Measurements from ENCODE around the gene EPHA3.

Gene EPHA3

DNA sequence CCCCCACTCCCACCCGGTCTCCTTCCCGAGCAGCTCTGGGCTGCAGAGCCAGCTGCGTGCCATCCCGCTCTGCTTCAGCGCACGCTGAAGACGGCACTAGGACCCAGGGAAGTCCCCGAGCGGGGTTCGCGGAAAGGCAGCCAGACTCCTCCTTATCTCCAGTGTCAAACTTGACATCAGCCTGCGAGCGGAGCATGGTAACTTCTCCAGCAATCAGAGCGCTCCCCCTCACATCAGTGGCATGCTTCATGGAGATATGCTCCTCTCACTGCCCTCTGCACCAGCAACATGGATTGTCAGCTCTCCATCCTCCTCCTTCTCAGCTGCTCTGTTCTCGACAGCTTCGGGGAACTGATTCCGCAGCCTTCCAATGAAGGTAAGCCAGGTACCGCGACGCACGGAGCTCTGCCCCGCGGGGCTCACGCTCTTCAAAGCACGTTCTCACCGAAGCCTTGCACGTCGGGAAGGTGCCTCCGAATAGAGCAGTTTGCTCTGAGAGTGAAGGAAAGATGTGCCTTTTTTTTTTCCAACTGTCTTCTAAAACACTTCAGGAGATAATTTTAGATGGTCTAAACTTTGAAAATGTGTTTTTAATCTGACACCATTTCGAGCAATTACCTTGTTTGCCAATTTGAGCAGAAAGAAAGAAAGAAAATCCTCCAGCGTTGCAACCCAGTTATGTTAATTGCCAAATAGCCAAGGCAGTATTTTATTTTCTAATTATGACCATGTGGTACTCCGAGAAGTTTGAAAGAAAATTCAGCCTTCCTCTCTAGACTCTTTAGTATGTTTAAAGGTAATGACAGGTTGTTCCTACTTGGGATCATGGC is at the start of gene EPHA3:
Gene EPHA3, plus strand, starts transcription at position 161 of the 830 bp plus-strand sequence. Its CDS starts 128 bp downstream, at position 289.
- no peak for FAIRE-seq

DNA sequence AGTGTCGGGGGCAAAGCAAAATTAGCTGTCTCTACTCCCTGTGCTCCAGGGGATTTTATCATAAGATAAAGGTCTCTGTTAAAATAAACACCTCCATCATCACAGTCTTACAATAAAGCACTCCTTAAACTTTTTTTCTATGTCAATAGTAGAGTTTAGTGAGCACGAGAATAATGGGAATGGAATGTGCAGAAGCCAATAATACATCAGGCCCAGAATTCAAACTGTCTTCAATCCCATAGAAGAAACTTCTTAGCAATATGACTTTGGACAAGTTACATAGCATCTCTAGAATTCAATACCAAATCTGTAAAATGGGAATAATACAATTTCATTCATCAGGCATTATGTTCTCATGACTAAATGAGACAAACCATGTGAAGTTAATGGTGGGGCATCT is 49.0 kb upstream of the EPHA3 start:
- no peak for FAIRE-seq

DNA sequence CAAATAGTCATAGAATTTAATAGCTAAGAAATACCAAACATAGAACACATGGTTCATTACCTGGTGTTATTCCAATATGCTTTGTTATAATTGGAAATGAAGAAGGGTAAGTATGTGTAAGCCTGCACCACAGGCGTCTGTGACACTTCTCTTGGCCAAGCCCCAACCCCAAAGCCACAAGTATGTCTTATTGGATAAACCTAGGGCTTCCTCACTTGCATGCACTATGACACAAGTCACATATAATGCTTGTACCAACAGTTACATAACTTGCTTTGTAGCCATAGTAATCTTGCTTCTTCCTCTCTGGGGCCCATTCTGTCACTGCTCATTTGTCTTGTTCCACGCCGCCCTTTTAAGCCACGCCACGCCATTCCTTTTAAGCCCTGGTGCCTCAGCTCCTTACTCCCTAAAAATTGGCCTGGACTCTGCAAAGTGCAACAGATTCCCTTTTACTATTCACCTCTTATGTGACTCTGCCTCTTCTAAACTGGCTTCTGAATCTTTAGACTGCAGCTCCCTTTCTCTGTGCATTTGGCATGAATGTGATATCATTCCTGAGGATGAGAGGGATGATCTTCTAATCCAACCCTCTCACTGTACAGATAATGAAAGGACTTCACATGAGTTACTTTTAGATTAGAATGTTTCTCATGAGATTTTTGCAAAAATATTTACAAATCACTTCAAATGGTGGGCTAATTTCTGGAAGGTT is 48.1 kb upstream of the EPHA3 start:
- FAIRE-seq, result no peak

DNA sequence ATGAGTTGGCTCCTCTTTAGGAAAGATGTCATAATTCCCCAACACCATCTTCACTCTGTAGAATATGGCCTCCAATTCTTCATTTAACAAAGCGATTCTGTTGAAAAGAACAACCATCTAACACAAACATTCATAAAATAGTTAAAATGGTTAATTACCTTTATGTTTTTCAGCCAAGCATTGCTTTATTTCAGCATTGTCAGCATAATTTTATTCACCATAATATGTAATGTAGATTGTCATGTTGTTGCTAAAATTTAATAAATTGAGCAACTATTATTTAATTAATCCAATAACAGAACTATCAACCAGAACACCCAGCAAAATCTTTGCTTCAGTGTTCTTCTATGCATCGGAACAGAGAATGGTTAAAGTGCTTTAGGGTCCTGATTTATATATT is 46.2 kb upstream of the EPHA3 start:
- no peak for FAIRE-seq

DNA sequence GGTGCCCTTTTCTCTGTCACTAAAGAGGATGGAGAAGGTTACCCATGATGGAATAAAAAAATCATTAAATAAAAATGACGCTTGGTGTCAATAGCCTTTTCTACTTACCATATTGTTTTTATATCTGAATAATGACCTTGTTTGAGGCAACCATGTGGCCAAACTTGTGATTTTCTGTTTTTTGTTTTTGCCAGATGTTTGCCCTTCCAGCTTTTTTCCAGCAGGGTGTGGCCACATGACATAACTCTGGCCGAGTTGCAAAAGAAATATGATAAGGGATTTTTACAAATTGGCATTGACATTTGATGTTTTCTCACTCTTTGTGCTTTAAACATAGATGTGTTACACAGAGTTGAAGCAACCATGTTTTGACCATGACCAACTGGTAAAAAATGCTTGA is 39.7 kb upstream of the EPHA3 start:
- FAIRE-seq, result no peak

DNA sequence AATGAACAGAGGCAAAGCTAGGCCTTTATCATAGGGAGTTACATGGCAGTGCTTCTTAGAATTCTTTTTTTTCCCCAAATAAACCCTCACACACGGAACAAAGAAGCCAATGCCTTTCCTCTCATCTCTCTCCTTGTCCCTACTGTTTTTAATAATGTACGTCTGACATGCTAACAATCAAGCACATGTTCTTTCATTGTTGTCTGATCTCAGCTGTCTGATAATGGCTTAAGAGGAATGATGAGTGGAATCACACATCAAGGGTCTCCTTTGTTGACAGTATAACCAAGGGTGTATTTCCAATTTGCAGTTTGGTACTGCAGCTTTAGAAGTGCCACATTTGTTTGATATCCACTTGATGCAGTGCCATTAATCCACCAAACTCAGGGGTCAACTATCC is 34.8 kb upstream of the EPHA3 start:
- no peak for FAIRE-seq

DNA sequence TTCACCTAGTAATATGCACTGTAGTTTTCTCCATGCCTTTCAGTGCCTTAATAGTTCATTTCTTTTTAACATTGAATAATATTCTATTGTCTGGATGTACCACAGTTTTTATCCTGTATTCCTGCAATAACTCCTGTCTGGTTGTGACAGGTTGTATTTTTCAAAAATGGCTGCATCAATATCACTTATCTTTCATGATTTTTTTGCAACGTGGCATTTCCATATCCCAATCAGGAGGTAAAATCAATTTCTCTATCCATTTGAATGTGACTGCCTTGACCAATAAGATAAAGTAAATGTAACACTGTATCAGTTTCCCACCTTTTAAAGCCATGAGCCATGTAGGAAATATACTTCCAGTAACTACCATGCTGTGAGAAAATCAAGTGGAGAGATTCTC is 27.5 kb upstream of the EPHA3 start:
- FAIRE-seq, result no peak

DNA sequence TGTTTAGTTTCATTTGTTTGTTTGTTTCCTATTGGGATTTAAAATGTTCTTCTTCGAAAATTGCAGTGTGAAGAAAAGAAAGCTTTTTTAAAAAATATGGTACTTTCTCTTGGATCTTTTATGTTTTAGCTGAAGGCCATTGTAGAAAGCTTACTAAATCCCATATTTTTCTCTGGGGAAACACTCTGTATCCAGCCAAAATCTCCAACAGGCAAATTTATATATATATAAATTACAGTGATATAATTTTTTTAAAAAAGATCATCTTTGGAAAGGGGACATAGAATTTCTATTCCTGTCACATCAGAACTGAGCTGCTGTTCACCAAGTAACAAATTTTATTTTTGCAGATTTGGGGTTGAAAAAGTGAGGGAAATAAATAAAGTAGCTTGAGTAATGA is 19.6 kb upstream of the EPHA3 start:
- no peak for FAIRE-seq

DNA sequence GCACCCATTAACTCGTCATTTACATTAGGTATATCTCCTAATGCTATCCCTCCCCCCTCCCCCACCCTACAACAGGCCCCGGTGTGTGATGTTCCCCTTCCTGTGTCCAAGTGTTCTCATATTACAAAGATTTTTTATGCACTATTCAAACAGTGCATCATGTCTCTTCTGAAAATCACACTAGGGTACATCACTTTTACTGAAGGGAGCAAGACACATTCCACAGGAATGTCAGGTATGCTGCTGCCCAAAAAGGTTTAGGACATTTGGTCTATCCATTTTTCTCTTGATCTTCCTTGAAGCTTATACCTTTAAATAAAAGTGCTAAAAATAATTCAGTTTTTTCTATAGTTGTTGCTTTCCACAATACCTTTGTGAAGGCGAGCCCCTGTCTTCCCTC is 9.2 kb upstream of the EPHA3 start:
- no peak for FAIRE-seq

DNA sequence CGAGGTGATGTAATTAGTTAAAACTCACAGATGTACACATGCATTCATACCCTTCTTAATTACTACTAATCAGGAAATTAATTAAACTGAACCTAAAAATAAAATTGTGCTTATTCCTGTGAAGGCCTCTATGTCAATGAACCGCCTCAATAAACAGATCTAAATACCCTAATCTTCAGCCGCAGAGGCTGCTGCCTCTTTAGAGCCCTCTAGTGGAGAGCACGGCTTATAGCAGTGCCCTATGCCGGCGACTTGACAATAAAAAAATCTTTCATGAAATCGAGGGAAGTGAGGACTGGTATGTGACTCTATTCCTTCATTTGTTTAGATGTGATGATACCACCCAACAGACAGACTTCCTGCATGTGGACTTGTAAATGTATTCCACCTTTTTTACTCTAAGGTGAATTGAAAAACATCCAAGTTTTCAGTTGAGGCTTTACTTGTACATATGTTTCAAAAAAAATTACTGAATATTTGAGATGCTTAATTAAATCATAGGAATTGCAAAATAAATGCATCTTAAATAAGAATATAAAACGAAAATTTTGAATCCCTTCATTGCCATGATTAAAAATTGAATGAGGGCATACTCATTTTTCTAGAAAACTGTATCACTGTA is 8.3 kb upstream of the EPHA3 start:
- no peak for FAIRE-seq

DNA sequence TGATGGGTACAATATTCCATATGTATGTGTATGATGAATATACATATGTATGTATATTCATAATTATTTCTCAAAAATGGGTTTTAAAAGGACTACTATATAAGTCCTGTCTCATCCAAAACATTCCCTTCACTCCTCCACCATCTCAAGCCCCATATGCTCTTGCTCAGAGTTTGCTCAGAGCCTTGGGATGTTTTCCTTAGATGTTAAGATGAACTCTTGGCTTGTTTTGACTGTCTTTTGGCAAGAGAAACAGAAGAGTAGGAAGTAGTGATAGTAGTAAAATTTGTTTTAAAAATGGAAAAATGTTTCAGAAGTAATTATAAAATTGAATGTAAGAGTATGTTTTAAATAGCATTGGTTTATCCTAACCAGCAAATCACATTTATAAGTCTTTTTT is 6.2 kb upstream of the EPHA3 start:
- no peak for FAIRE-seq

DNA sequence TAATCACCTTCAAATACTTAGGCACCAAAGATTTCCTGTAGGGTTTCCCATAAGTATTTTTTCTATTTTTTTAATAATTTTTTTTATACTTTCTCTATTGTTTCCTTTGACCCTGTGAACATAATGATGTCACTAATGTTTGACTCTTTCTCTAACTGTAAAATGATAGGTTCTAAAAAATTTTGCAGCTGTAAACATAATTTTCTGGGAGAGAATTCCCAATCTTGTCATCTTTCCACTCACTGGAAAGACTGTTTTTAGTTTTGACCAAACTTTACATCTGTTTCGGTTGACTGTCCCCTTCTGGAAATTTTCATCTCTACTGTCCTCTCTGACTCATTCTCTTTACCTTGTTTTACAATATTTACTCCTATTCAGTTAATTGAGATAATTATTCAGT is 5.5 kb upstream of the EPHA3 start:
- FAIRE-seq, result no peak

DNA sequence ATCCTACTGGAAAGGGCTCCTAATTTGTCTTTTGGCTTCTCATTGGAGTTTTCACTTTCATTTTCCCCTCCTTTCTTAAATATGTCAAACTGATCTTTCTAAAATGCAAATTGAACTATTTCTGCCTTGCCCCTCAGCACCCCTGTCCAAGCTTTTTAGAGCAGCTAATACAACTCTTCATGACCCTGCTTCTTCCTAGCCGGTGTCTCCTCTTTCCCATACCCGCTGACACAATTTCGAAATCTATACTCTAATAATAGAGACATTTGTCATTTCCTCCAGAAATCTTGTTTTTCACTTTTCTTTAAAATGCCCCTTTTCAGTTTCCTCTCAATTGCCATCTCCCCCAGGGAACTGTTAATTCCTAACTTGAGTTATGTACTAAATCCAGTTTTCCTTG is 2.9 kb upstream of the EPHA3 start:
- FAIRE-seq, result no peak

DNA sequence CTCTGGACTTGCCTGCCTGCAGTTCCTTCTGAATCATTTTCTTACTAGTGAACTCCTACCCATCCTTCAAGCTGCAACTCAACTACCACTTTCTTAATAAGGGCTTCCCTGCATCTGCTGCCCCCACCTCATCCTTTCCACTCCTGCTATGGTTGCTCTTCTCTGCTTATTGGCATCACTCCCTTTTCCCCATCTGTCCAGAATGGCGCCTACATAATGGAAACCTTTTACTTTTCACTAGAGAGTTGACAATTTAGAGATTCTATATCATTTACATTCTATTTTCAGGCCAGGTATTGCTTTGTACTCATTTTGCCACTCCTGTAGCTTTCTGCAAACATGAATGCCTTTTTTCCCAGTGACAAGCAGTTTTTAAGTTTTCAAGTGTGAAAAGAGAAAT is 1.9 kb upstream of the EPHA3 start:
- no peak for FAIRE-seq

DNA sequence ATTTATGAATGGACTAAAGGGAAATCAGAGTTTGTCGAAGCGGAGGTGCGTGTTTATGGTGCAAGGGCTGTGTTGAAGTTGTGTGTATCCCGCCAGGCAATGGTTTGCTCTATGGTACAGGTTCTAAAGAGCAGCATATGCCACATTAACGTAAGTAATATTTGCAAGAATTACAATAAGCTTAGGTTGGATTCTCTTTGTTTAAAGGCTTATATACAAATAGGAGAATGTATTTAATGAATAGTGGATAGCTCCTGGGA is 800 bp downstream of the EPHA3 start:
- FAIRE-seq, result no peak

DNA sequence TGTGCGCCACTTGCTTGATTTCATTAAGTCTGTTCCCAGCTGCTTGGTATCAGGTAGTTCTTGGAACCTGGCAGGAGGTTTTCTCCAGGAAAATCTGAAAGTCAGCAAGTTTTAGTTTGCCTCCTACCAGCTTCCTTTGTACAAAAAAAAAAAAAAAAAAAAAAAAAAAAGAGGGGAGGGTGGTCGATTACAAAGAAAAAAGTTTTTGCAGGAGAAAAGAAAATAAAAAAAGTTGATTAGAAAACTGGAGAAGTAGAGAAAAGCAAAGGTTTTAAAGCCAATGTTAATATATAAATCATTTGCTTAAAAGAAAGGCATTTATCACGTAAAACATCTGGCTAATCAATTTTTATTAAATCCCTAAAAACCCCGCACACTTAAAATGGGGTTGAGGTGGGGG is 5.9 kb downstream of the EPHA3 start:
- no peak for FAIRE-seq

DNA sequence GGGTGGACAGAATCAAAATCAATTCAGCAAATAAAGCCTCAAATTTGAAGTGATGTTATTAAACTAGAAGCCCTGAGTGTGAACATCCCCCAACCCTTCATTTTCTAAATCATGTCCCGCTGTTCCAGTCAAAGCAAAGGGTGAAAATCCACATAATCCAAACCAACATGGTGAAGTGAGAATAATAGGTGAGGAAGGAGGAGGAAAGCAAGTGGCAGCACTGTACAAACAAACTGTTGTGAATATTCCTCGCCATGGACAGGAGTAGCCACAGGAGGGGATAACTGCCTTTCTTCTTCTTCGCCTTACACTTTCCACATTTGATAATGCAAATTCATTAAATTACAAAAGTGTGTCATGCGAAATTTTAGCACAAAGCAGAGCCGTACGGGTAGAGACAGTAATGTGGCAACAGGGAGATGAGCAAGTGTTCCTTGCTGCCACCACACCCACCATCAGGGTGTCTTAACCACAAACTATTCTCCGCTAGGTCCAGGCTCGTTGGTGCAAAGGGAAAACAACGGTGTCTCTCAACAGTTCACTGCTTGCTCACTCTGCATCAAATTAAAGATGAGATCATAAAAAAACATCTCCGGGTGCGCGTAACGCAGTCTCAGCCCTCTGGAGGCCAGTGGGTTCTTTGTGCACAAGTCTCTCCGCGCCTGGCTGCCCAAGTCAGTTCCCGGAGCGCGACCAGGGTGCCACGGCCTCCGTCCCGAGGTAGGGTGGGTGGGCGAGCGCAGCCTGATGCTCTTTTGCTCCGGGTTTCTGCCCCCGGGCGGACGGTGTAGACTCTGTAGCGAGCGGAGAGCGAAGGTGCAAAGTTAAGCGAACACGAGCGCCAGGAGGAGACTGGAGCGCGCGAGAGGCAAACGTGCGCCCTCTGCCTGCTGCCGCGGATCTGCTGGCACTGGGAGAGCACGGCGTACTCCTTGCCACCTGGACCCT is 6.7 kb downstream of the EPHA3 start:
- no peak for FAIRE-seq

DNA sequence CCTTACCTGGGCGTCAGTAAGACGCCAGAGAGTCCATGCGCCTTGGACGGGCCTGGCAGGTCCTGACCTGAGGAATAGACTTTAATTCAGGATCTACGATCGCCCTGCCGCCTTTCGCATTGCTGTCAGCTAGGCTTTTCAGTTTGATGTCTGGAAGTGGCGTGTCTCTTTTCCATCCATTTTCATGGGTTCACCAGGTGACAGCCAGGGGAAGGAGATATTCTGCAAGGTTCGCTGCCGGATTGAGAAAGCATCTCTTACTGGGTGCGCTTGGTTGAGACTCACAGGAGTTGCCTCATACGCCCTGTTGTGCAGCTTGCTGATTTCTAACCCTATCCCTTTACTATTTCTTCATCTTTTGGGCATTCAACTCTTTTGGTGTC is 7.4 kb downstream of the EPHA3 start:
- no peak for FAIRE-seq

DNA sequence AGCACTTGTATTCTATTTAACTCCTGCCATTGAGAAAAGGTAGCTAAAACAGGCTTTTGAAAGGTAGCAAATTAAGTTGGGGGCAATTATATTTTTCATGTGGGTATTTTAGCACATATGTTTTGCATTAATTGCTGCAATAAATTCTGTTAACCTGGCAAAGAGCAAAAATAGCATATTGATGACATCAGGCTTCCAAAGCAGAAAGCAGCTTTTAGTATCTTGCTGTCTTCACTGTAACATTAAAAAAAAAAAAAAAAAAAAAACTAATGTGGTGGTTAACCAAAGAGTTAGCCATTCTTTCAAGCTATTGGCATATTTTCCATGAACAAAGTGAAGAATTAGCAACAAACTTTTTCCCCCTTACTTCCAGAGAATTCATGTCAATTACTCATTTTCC is 9.1 kb downstream of the EPHA3 start:
- no peak for FAIRE-seq

DNA sequence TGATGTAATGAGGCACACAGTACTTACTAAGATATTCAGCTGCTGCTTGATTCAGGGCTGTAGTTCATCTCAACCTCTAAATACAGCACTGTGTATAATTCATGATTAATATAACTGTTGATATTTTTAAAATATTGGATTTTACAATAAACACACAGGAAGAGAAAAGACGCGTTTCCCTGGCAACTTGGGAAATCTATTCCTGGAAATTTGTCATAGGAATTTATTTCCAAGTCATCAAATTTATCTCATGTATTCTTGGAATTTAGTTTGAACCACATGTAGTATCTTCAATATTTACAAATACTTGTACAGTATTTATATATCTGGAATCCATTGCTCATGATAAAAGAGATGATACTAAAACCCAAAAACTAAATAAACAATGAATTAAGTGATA is 30.6 kb downstream of the EPHA3 start:
- no peak for FAIRE-seq

DNA sequence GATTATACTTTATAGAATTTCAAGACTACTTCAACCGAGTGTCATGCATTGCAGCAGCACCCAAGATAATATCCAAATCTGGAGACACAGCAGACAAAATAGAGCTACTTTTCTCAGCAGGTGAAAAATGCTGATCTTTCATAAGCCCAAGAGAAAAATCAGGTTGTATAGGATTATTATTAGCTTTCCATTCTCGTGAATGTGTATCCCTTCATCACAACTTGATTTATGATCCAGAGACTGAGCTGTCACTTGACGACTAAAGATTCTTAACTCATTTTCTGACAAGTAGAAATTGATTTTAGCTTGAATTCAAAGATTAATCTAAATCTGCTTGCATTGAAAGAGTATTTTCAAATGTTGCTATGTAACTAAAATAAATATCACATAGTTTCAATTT is 32.4 kb downstream of the EPHA3 start:
- FAIRE-seq, result no peak

DNA sequence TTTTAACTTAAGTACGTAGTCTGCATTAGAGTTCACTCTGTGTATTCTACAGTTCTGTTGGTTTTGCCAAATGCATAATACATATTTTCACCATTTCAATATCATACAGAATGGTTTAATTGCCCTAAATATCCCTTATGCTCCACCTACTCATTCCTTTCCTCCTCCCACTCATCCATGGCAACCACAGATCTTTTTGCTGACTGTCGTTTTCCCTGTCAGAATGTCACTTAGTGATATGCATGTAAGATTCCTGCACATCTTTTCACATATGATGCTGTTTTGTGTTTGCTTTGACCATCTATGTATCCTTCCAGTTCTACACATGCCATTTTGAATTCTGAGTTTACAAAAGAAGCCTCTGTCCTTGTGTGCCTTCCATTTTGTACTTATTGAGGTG is 36.7 kb downstream of the EPHA3 start:
- FAIRE-seq, result no peak

DNA sequence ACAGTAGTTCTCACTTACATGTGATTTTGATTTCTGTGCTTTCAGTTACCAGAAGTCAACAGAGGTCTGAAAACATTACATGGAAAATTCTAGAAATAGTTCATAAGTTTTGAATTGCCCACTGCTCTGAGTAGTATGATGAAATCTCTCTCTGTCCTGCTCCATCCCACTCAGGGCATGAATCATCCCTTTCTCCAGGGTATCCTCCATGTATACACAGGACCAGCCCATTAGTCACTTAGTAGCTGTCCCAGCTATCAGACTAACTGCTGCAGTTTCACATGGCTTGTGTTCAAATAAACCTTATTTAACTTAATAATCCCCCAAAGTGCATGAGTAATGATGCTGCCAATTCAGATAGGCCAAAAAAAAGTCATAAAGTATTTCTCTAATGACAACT is 38.6 kb downstream of the EPHA3 start:
- FAIRE-seq, result no peak
